Hepatocyte (in vitro differentiated cells): Measurements from ENCODE around the gene RIN3. TPM values are rescaled to one million over a fixed set of nuclear protein-coding genes. Genes with fewer than 3 reads are reported as not detected.

Experiments used
- DNase-seq: peaks from one replicate; pipeline ENCODE4 v3.0.0-alpha.2; 2016; ENCODE audit warnings: low spot score
- H2AFZ ChIP-seq: fragments of 200-600 bp; sonication (generic); 2 replicates; pipeline ENCODE4 v1.6.0; 2016; ENCODE audit warnings: antibody characterized with exemption, mild to moderate bottlenecking
- H3K27ac ChIP-seq: fragments of 200-600 bp; sonication (generic); 2 replicates; pipeline ENCODE4 v1.5.1; 2016; ENCODE audit warnings: mild to moderate bottlenecking
- H3K27me3 ChIP-seq: fragments of 200-600 bp; sonication (generic); 2 replicates; pipeline ENCODE4 v1.6.1; 2016
- H3K36me3 ChIP-seq: fragments of 200-600 bp; sonication (generic); replicated peaks from 2 replicates; pipeline ENCODE4 v1.5.1; 2016; ENCODE audit warnings: low read depth; ENCODE audit not compliant: insufficient read depth
- H3K4me1 ChIP-seq: fragments of 200-600 bp; sonication (generic); 2 replicates; pipeline ENCODE4 v1.5.1; 2016; ENCODE audit warnings: mild to moderate bottlenecking, moderate library complexity; ENCODE audit not compliant: insufficient read depth
- H3K4me2 ChIP-seq: fragments of 200-600 bp; sonication (generic); 2 replicates; pipeline ENCODE4 v1.6.0; 2016
- H3K4me3 ChIP-seq: fragments of 200-600 bp; sonication (generic); 2 replicates; pipeline ENCODE4 v1.5.1; 2016; ENCODE audit warnings: mild to moderate bottlenecking
- H3K79me2 ChIP-seq: fragments of 200-600 bp; sonication (generic); 2 replicates; pipeline ENCODE4 v1.6.0; 2017; ENCODE audit warnings: mild to moderate bottlenecking
- H3K9me2 ChIP-seq: fragments of 200-600 bp; sonication (generic); replicated peaks from 2 replicates; pipeline ENCODE4 v1.6.0; 2017; ENCODE audit warnings: mild to moderate bottlenecking; ENCODE audit not compliant: insufficient read depth
- H3K9me3 ChIP-seq: fragments of 200-600 bp; sonication (generic); 2 replicates; pipeline ENCODE4 v1.5.1; 2016; ENCODE audit warnings: low read depth, mild to moderate bottlenecking
- H4K20me1 ChIP-seq: fragments of 200-600 bp; sonication (generic); 2 replicates; pipeline ENCODE4 v1.6.0; 2016; ENCODE audit warnings: mild to moderate bottlenecking; ENCODE audit not compliant: insufficient read depth, poor library complexity, severe bottlenecking
- CTCF ChIP-seq: fragments of 200-600 bp; sonication (generic); IDR thresholded peaks from 2 replicates; pipeline ENCODE4 v1.5.1; 2016; ENCODE audit warnings: antibody characterized with exemption, mild to moderate bottlenecking; ENCODE audit not compliant: poor library complexity
- EZH2 ChIP-seq: fragments of 200-600 bp; sonication (generic); IDR thresholded peaks from 2 replicates; pipeline ENCODE4 v1.6.1; 2016; ENCODE audit warnings: antibody characterized with exemption, mild to moderate bottlenecking, borderline replicate concordance
- EZH2phosphoT487 ChIP-seq: fragments of 200-600 bp; sonication (generic); IDR thresholded peaks from one replicate; pipeline ENCODE4 v1.6.1; 2018; ENCODE audit warnings: antibody characterized with exemption, mild to moderate bottlenecking, low read depth, moderate library complexity; ENCODE audit not compliant: unreplicated experiment, severe bottlenecking
- WGBS: methylation state at CpG from one replicate; pipeline ENCODE4 v1.1.6; 2016; ENCODE audit warnings: low lambda C conversion rate; ENCODE audit errors: missing lambda C conversion rate; 5-methylcytosine and 5-hydroxymethylcytosine counted together
- polyA plus RNA-seq: library from polyadenylated mRNA; unstranded; fragments of >200 nt; fragmentation: Nextera tagmentation; extraction: Ambion mirVana; gene quantifications from 2 replicates; pipeline ENCODE4 v1.2.1, GENCODE V29; 2016
- total RNA-seq: library from RNA; depleted of rRNA; stranded (reverse); fragments of >200 nt; gene quantifications from 2 replicates; pipeline ENCODE4 v1.2.3, GENCODE V29; 2014

RIN3 gene
- total and polyA plus RNA-seq, 2 experiments from 2014 or later, result 4.2 to 11.8 TPM

- H3K27me3 ChIP-seq, result no peaks in the 10 kb centered on the region
- no peaks in the 10 kb centered on the region for H4K20me1 ChIP-seq
- no peak overlapping the region for H3K27ac ChIP-seq
- H3K4me2 ChIP-seq, result no peak overlapping the region
- TF ChIP-seq CTCF, result no peak
- TF ChIP-seq EZH2phosphoT487, result no peak
- no peak for TF ChIP-seq EZH2
- H3K79me2 ChIP-seq, result no peaks in the 10 kb centered on the region
- DNase-seq, result no peak
- no peak overlapping the region for H2AFZ ChIP-seq
- H3K9me2 ChIP-seq, result no peaks in the 10 kb centered on the region
- no peaks in the 10 kb centered on the region for H3K9me3 ChIP-seq
- H3K4me3 ChIP-seq, result no peak overlapping the region
- 100% methylated on average over 2 of the region's 2 CpGs for WGBS
- no peaks in the 10 kb centered on the region for H3K36me3 ChIP-seq
- H3K4me1 ChIP-seq, result peaks cover 7% of the 10 kb centered on the region
Measured at GRCh38 chr14:92587700-92588085, 74.1 kb downstream of the RIN3 start.

GRCh38 chr14:92589213-92589852 is 75.8 kb downstream of the RIN3 start:
- Histone ChIP-seq H3K27ac (no peak overlapping the region), H3K4me1 (peaks cover 7% of the 10 kb centered on the region), H3K27me3 (no peaks in the 10 kb centered on the region), H3K79me2 (no peaks in the 10 kb centered on the region), H3K4me2 (no peak overlapping the region), H3K9me3 (no peaks in the 10 kb centered on the region), H3K9me2 (no peaks in the 10 kb centered on the region), H2AFZ (no peak overlapping the region), H3K4me3 (no peak overlapping the region), H3K36me3 (no peaks in the 10 kb centered on the region), H4K20me1 (no peaks in the 10 kb centered on the region)
- 83% methylated on average over 5 of the region's 5 CpGs for WGBS
- peak; percentile 34 for DNase-seq
- TF ChIP-seq CTCF (peak; percentile 44), EZH2phosphoT487 (no peak)

- Histone ChIP-seq H3K4me1 (peaks cover 7% of the 10 kb centered on the region), H3K79me2 (no peaks in the 10 kb centered on the region), H3K4me2 (no peak overlapping the region), H3K36me3 (no peaks in the 10 kb centered on the region), H3K9me2 (no peaks in the 10 kb centered on the region), H3K9me3 (no peaks in the 10 kb centered on the region), H3K27ac (no peak overlapping the region), H4K20me1 (no peaks in the 10 kb centered on the region), H3K4me3 (no peak overlapping the region), H3K27me3 (no peaks in the 10 kb centered on the region), H2AFZ (no peak overlapping the region)
- DNase-seq, result no peak
- TF ChIP-seq EZH2phosphoT487, result no peak
- no peak for TF ChIP-seq CTCF
- TF ChIP-seq EZH2, result no peak
- 85% methylated on average over 2 of the region's 2 CpGs for WGBS
Measured at GRCh38 chr14:92590176-92590575, 76.6 kb downstream of the RIN3 start.

GRCh38 chr14:92590941-92591340 is 77.4 kb downstream of the RIN3 start:
- no peaks in the 10 kb centered on the region for H4K20me1 ChIP-seq
- no peak for DNase-seq
- no peak overlapping the region for H3K4me2 ChIP-seq
- H3K36me3 ChIP-seq, result no peaks in the 10 kb centered on the region
- H3K79me2 ChIP-seq, result no peaks in the 10 kb centered on the region
- no peak overlapping the region for H2AFZ ChIP-seq
- H3K27ac ChIP-seq, result no peak overlapping the region
- H3K4me1 ChIP-seq, result peaks cover 7% of the 10 kb centered on the region
- no peaks in the 10 kb centered on the region for H3K27me3 ChIP-seq
- H3K9me2 ChIP-seq, result no peaks in the 10 kb centered on the region
- WGBS, result 0% methylated on average over 2 of the region's 2 CpGs
- no peak overlapping the region for H3K4me3 ChIP-seq
- no peak for TF ChIP-seq EZH2
- no peak for TF ChIP-seq EZH2phosphoT487
- no peak for TF ChIP-seq CTCF
- no peaks in the 10 kb centered on the region for H3K9me3 ChIP-seq
